Rectal smooth muscle tissue (tissue), 1 donor: ENCODE data around the gene MLX.
"Not testable (repeated sequence)": the region's sequence is repeated elsewhere in the genome, so short reads cannot be mapped to it uniquely, and the experiment has no call there.

Experiments
- H3K27ac ChIP-seq: one replicate; pipeline ENCODE4 v1.7.0; 2013; ENCODE audit warnings: low read depth, low read length, inconsistent platforms
- H3K27me3 ChIP-seq: one replicate; pipeline ENCODE4 v1.7.0; 2013; ENCODE audit warnings: low read length; ENCODE audit not compliant: control insufficient read depth, insufficient read depth
- H3K36me3 ChIP-seq: one replicate; pipeline ENCODE4 v1.7.0; 2013; ENCODE audit warnings: low read length; ENCODE audit not compliant: control insufficient read depth, insufficient read depth
- H3K4me1 ChIP-seq: one replicate; pipeline ENCODE4 v1.7.0; 2013; ENCODE audit warnings: low read length; ENCODE audit not compliant: control insufficient read depth, insufficient read depth
- H3K4me3 ChIP-seq: one replicate; pipeline ENCODE4 v1.7.0; 2013; ENCODE audit warnings: low read length
- H3K9ac ChIP-seq: one replicate; pipeline ENCODE4 v1.7.0; 2013; ENCODE audit warnings: low read length

MLX gene

DNA sequence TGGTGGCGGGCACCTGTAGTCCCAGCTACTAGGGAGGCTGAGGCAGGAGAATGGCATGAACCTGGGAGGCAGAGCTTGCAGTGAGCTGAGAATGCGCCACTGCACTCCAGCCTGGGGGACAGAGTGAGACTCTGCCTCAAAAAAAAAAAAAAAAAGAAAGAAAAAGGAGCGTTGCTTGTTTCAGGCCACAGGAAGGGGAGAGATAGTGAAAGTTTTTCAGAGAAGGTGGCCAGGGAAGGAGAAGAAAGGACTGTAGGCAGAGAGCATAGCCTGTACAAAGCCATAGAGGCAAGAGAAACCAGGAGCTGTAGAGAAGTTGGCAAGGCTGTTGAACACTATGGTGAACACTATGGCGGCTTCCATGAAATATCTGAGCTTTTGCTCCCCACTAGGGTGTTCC is 26.3 kb upstream of the MLX start:
- not testable (repeated sequence) for H3K4me3 ChIP-seq, H3K4me1 ChIP-seq, H3K27me3 ChIP-seq, H3K9ac ChIP-seq, H3K27ac ChIP-seq
- H3K36me3 ChIP-seq, result peaks cover 10% of the 10 kb centered on the region

GRCh38 chr17:42541041-42541833 is 25.7 kb upstream of the MLX start:
- no peak overlapping the region for H3K4me3 ChIP-seq
- H3K36me3 ChIP-seq, result peaks cover 10% of the 10 kb centered on the region
- H3K27me3 ChIP-seq, result no peaks in the 10 kb centered on the region
- H3K9ac ChIP-seq, result no peak overlapping the region
- no peak overlapping the region for H3K27ac ChIP-seq
- peaks cover 6% of the 10 kb centered on the region for H3K4me1 ChIP-seq

GRCh38 chr17:42543190-42544079 is 23.5 kb upstream of the MLX start:
- Histone ChIP-seq H3K36me3 (peaks cover 10% of the 10 kb centered on the region), H3K4me3 (no peak overlapping the region), H3K27me3 (no peaks in the 10 kb centered on the region), H3K9ac (no peak overlapping the region), H3K4me1 (no peaks in the 10 kb centered on the region), H3K27ac (no peak overlapping the region)

DNA sequence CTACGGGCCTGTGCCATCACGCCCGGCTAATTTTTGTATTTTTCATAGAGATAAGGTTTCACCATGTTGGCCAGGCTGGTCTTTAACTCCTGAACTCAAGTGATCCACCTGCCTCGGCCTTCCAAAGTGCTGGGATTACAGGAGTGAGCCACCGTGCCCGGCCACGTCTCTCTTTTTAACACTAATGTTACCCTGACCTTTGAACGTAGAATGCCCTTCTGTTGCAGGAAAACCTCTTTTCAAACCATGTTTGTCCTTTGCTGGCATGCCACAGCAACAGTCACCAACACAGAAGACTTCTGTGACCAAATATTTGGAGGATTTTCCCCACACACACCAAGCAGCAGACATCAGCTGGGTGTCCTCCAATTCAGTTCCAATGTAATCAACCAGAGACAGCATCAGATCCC is 22.0 kb upstream of the MLX start:
- no peaks in the 10 kb centered on the region for H3K27me3 ChIP-seq
- H3K9ac ChIP-seq, result no peak overlapping the region
- H3K4me1 ChIP-seq, result no peaks in the 10 kb centered on the region
- H3K27ac ChIP-seq, result no peak overlapping the region
- no peak overlapping the region for H3K4me3 ChIP-seq
- H3K36me3 ChIP-seq, result peaks cover 2% of the 10 kb centered on the region

GRCh38 chr17:42545755-42546505 is 21.0 kb upstream of the MLX start:
- not testable (repeated sequence) for H3K9ac ChIP-seq, H3K4me3 ChIP-seq, H3K4me1 ChIP-seq, H3K36me3 ChIP-seq, H3K27me3 ChIP-seq, H3K27ac ChIP-seq

GRCh38 chr17:42547001-42547461 is 19.9 kb upstream of the MLX start:
- Histone ChIP-seq H3K4me3 (no peak overlapping the region), H3K27ac (no peak overlapping the region), H3K36me3 (peaks cover 2% of the 10 kb centered on the region), H3K4me1 (no peaks in the 10 kb centered on the region), H3K9ac (no peak overlapping the region), H3K27me3 (no peaks in the 10 kb centered on the region)

DNA sequence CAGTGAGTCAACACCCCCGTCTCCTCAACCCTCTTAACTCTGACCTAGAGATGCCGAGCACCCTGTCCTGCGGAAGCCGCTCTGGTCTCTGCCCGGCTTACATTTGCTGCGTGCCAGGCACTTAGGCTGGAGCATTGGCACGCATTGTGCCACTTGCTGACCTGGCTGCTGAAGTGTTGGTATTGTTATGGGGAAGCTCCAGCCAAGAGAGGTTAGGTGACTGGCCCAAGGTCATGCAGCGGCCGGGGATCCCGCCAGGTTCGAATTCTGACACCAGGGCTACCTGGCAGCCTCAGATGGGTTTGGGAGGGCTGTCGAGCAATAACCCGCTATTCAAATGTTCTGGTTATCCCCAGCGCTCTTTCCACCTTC is 19.2 kb upstream of the MLX start:
- H3K36me3 ChIP-seq, result peaks cover 2% of the 10 kb centered on the region
- H3K9ac ChIP-seq, result no peak overlapping the region
- H3K27me3 ChIP-seq, result no peaks in the 10 kb centered on the region
- H3K4me1 ChIP-seq, result no peaks in the 10 kb centered on the region
- no peak overlapping the region for H3K4me3 ChIP-seq
- H3K27ac ChIP-seq, result no peak overlapping the region

DNA sequence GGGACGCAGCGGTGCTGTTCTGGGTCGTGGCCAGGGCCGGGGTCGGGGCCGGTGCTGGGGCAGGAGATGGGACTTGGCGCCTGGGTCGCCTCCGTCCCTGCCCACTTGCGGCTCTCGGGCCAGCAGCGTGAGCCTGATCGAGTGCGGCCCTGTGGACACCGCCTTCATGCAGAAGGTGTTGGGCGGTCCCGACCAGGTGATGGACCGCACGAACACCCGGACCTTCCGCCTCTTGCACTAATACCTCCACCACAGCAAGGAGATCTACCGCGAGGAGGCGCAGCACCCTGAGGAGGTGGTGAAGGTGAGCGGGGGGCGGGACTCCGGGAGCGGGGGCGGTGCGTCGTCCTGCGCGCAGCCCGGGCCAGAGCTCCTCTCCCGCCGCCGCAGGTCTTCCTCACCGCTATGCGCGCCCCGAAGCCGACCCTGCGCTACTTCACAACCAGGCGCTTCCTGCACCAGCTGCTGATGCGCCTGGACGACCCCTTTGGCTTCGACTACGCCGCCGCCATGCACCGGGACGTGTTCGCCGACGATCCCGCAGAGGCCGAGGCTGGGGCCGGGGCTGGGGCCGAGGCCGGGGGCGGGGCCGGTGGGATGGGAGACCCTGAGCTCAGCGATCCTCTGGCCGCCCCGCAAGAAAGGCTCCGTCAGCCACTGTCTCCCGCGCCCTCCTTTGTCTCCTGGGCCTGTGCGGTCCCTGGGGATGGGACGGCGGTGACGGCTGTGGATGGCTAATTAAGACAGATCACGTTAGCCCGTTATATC is 18.6 kb upstream of the MLX start:
- H3K27ac ChIP-seq, result no peak overlapping the region
- no peaks in the 10 kb centered on the region for H3K4me1 ChIP-seq
- H3K36me3 ChIP-seq, result peaks cover 2% of the 10 kb centered on the region
- H3K9ac ChIP-seq, result no peak overlapping the region
- no peaks in the 10 kb centered on the region for H3K27me3 ChIP-seq
- no peak overlapping the region for H3K4me3 ChIP-seq

- H3K27me3 ChIP-seq, result no peaks in the 10 kb centered on the region
- no peak overlapping the region for H3K4me3 ChIP-seq
- no peak overlapping the region for H3K27ac ChIP-seq
- H3K36me3 ChIP-seq, result peaks cover 2% of the 10 kb centered on the region
- peaks cover 7% of the 10 kb centered on the region for H3K4me1 ChIP-seq
- no peak overlapping the region for H3K9ac ChIP-seq
Observed at GRCh38 chr17:42548993-42549755, 17.7 kb upstream of the MLX start.

- not testable (repeated sequence) for H3K27ac ChIP-seq, H3K27me3 ChIP-seq, H3K36me3 ChIP-seq
- Histone ChIP-seq H3K4me1 (peaks cover 13% of the 10 kb centered on the region), H3K4me3 (peak within 1 kb of the TSS; percentile 96), H3K9ac (peak within 1 kb of the TSS; percentile 47)
Observed at GRCh38 chr17:42552736-42553135, 14.2 kb upstream of the MLX start, which contains the start of gene HSD17B1. Gene HSD17B1, plus strand, starts transcription at chr17:42552923. Its CDS starts 11 bp downstream, at chr17:42552934.

DNA sequence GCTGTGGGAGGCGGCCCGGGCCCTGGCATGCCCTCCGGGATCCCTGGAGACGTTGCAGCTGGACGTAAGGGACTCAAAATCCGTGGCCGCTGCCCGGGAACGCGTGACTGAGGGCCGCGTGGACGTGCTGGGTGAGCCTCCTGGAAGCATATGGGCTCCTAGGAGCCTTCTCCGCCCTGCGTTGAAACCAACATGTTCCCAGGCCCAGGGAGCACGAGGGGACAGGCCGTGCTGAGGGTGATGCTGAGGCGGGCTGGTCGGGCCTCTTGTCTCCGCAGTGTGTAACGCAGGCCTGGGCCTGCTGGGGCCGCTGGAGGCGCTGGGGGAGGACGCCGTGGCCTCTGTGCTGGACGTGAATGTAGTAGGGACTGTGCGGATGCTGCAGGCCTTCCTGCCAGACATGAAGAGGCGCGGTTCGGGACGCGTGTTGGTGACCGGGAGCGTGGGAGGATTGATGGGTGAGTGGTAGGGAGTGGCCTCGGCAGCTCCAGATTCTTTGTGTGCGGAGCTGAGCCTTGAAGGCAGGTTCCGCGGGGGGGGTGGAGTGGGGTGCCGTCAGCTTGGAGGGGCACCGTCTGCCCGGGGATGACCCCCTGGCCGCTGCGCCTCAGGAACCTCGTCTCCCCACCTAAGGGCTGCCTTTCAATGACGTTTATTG is 13.6 kb upstream of the MLX start:
- peak overlapping the region; percentile 96 for H3K4me3 ChIP-seq

More for the DNA sequence above, 13.6 kb upstream of the MLX start:
- Histone ChIP-seq H3K9ac (no peak overlapping the region), H3K36me3 (no peaks in the 10 kb centered on the region), H3K4me1 (peaks cover 13% of the 10 kb centered on the region), H3K27me3 (no peaks in the 10 kb centered on the region), H3K27ac (no peak overlapping the region)
